GM23338 (cell line): ENCODE results near the gene ANKRD53.

Experiments used
- CREB1 ChIP-seq: fragments of 250-450 bp; sonication (Bioruptor Pico); IDR thresholded peaks from 2 replicates; pipeline ENCODE4 v1.5.0; 2020; ENCODE audit warnings: low read depth, mild to moderate bottlenecking, moderate library complexity
- CTCF ChIP-seq, 2 experiments: fragments of 200-600 bp in 1 of 2; sonication (generic) in 1 of 2; conservative IDR thresholded peaks; 2 replicates each; pipeline versions ENCODE4 v1.5.1 to v1.6.1; 2016 to 2017; ENCODE audit warnings: antibody characterized with exemption in 2 of 2, low read depth in 2 of 2, mild to moderate bottlenecking in 2 of 2, moderate library complexity in 1 of 2
- EZH2 ChIP-seq: fragments of 200-600 bp; sonication (generic); IDR thresholded peaks from one replicate; pipeline ENCODE4 v1.8.0; 2017; ENCODE audit warnings: antibody characterized with exemption, mild to moderate bottlenecking, low read depth; ENCODE audit not compliant: unreplicated experiment
- POLR2AphosphoS5 ChIP-seq: IDR thresholded peaks from 2 replicates; pipeline ENCODE4 v1.6.1; 2016; ENCODE audit warnings: antibody characterized with exemption, low read depth
- REST ChIP-seq: IDR thresholded peaks from one replicate; pipeline ENCODE4 v1.6.1; 2018; ENCODE audit warnings: antibody characterized with exemption; ENCODE audit not compliant: unreplicated experiment
- STAT1 ChIP-seq: IDR thresholded peaks from one replicate; pipeline ENCODE4 v1.6.1; 2016; ENCODE audit warnings: antibody characterized with exemption; ENCODE audit not compliant: unreplicated experiment

DNA sequence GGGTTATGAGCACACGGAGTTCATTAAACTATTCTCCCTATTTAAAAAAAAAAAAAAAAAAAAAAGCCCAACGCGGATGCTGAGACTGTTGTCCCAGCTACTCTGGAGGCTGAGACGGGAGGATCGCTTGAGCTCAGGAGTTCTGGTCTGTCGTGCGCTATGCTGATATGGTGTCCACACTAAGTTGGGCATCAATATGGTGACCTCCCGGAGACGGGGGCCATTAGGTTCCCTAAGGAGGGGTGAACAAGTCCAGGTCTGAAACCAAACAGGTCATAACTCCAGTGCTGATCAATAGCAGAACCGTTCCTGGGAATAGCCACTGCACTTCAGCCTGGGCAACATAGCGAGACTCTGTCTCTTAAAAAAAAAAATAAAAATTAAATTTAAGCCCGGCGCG lies 12.9 kb upstream of the ANKRD53 start:
- TF ChIP-seq CTCF (conservative IDR thresholded peaks at IDR 0.05; ENCODE audit: low read depth in 2 of 2) = no peak
- TF ChIP-seq CREB1 (CRISPR knock-in tag) = no peak
- TF ChIP-seq REST = no peak
- TF ChIP-seq EZH2 = no peak
- no peak for TF ChIP-seq STAT1
- no peak for TF ChIP-seq POLR2AphosphoS5
